Measurements from ENCODE around the gene RIPOR1.

The RIPOR1 gene

DNA sequence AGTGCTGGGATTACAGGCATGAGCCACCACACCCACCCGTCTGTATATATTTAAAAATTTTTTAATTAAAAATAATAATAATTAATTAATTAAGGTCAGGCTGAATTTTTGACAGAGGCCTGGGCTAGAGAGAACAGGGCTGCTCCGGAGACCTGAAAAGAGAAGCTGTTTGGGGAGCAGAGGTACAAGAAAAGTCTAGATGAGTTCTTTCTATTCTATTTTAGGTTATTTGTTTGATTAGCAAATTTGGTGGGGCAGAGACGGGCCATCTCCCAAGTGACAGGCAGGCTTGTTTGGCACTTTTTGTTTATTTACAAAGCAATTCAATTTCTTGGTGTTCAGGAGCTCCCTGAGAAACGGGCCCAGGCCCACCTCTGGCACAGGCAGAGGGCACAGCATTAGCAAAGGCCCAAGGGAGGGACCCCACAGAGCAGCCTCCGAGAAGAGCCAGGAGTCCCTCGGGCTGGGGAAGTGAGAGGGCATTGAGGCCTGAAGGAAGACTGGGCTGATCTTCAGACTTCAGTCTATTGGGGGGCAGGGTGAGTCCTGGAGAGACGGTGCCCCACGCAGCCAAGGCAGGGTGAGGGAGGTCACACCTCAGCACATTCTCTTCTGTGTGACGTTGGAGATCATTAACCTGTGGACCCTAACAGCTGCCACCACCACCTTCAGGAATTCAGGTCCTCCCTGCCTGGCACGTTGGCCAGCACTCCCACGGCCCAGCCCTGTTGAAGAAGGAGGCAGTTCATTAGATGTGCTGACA lies 10.8 kb upstream of the RIPOR1 start:
- Histone ChIP-seq H3K27me3 (ENCODE audit: insufficient read depth, poor library complexity, severe bottlenecking) (no peaks in the 10 kb centered on the region), H3K4me3 (replicated peaks; ENCODE audit: insufficient read depth, low read length) (no peak overlapping the region)
- no peak for DNase-seq (ENCODE audit: low read depth in 1 of 2, low spot score in 1 of 2)

DNA sequence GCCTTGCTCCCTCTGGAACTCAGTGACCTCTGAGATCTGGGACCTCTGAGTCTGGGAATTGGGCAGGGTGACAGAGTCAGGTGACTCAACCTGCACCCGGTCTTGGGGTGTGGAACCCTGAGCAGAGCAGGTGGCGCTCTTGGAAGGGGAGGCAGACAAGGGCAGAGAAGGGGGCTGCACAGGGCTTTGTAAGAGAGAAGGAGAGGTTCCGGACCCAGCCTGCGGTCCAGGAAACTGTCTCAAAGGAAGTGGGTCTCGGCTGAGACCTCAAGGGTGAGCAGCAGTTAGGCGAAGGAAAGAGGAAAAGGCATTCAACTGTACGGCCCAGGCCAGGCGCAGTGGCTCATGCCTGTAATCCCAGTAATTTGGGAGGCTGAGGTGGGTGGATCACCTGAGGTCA lies 10.0 kb upstream of the RIPOR1 start:
- TF ChIP-seq, protein P1, sequence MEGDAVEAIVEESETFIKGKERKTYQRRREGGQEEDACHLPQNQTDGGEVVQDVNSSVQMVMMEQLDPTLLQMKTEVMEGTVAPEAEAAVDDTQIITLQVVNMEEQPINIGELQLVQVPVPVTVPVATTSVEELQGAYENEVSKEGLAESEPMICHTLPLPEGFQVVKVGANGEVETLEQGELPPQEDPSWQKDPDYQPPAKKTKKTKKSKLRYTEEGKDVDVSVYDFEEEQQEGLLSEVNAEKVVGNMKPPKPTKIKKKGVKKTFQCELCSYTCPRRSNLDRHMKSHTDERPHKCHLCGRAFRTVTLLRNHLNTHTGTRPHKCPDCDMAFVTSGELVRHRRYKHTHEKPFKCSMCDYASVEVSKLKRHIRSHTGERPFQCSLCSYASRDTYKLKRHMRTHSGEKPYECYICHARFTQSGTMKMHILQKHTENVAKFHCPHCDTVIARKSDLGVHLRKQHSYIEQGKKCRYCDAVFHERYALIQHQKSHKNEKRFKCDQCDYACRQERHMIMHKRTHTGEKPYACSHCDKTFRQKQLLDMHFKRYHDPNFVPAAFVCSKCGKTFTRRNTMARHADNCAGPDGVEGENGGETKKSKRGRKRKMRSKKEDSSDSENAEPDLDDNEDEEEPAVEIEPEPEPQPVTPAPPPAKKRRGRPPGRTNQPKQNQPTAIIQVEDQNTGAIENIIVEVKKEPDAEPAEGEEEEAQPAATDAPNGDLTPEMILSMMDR (IDR thresholded peaks at IDR 0.05; ENCODE audit: insufficient read depth, low read length) = no peak
- no peak for TF ChIP-seq SPI1 (IDR thresholded peaks at IDR 0.05; ENCODE audit: borderline replicate concordance, low read depth)
- no peak for TF ChIP-seq GABPA (IDR thresholded peaks at IDR 0.05; ENCODE audit: low read depth)
- TF ChIP-seq REST (IDR thresholded peaks at IDR 0.05; ENCODE audit: insufficient replicate concordance, low read depth) = no peak
- TF ChIP-seq POLR2AphosphoS5 (IDR thresholded peaks at IDR 0.05; ENCODE audit: low read depth) = no peak
- no peak for DNase-seq (ENCODE audit: low read depth in 1 of 2, low spot score in 1 of 2)

More for the DNA sequence above, 10.8 kb upstream of the RIPOR1 start:
- TF ChIP-seq SPI1 (IDR thresholded peaks at IDR 0.05; ENCODE audit: borderline replicate concordance, low read depth) (no peak), REST (IDR thresholded peaks at IDR 0.05; ENCODE audit: insufficient replicate concordance, low read depth) (no peak), POLR2AphosphoS5 (IDR thresholded peaks at IDR 0.05; ENCODE audit: low read depth) (no peak), GABPA (IDR thresholded peaks at IDR 0.05; ENCODE audit: low read depth) (no peak)
- TF ChIP-seq, protein P1 (IDR thresholded peaks at IDR 0.05; ENCODE audit: insufficient read depth, low read length) = no peak
- no peak overlapping the region for H3K27ac ChIP-seq (replicated peaks)

GRCh38 chr16:67519242-67519641 lies 9.4 kb upstream of the RIPOR1 start:
- TF ChIP-seq POLR2AphosphoS5 (IDR thresholded peaks at IDR 0.05; ENCODE audit: low read depth) (no peak), GABPA (IDR thresholded peaks at IDR 0.05; ENCODE audit: low read depth) (no peak), REST (IDR thresholded peaks at IDR 0.05; ENCODE audit: insufficient replicate concordance, low read depth) (no peak), SPI1 (IDR thresholded peaks at IDR 0.05; ENCODE audit: borderline replicate concordance, low read depth) (no peak)
- TF ChIP-seq, protein P1 (IDR thresholded peaks at IDR 0.05; ENCODE audit: insufficient read depth, low read length) = no peak
- H3K27me3 ChIP-seq (ENCODE audit: insufficient read depth, poor library complexity, severe bottlenecking) = no peaks in the 10 kb centered on the region
- no peak overlapping the region for H3K27ac ChIP-seq (replicated peaks)
- no peak overlapping the region for H3K4me3 ChIP-seq (replicated peaks; ENCODE audit: insufficient read depth, low read length)
- no peak for DNase-seq (ENCODE audit: low read depth in 1 of 2, low spot score in 1 of 2)

More for the DNA sequence above, 10.0 kb upstream of the RIPOR1 start:
- H3K27ac ChIP-seq (replicated peaks) = no peak overlapping the region
- no peaks in the 10 kb centered on the region for H3K27me3 ChIP-seq (ENCODE audit: insufficient read depth, poor library complexity, severe bottlenecking)
- H3K4me3 ChIP-seq (replicated peaks; ENCODE audit: insufficient read depth, low read length) = no peak overlapping the region
